GM18498 (cell line): Measurements from ENCODE around the gene MBD1.
A peak's percentile ranks its signal among the peaks of the same experiment; 100 is the strongest.
"Not testable (repeated sequence)": the region's sequence is repeated elsewhere in the genome, so short reads cannot be mapped to it uniquely, and the experiment has no call there.

ENCODE experiments used
- ATAC-seq: cut with Tn5 transposase; IDR thresholded peaks from one replicate; pipeline ENCODE4 v1.9.1; 2021; ENCODE audit warnings: mild to moderate bottlenecking, moderate library complexity; ENCODE audit not compliant: unreplicated experiment

The MBD1 gene

GRCh38 chr18:50281295-50281971 lies at the start of gene MBD1:
Gene MBD1, minus strand, starts transcription at chr18:50281523. Its CDS starts 1,531 bp downstream, at chr18:50279992.
- peak; percentile 89 for ATAC-seq

DNA sequence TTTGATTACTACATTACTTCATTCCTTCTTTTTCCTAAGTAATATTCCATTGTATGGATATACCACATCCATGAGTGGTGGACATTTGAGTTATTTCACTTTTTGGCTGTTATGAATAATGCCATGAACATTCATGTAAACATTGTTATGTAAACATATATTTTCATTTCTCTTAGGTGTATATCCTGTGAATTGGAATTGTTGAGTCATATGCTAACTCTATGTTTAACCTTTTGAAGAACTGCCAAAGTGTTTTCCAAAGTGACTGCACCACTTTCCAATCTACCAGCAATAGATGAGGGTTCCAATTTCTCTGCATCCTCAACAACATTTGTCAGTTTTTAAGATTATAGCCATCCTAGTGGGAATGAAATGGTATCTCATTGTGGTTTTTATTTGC lies 48.9 kb upstream of the MBD1 start:
- no peak for ATAC-seq

- no peak for ATAC-seq
These were observed 46.7 kb upstream of the MBD1 start for GRCh38 chr18:50327983-50328382.

DNA sequence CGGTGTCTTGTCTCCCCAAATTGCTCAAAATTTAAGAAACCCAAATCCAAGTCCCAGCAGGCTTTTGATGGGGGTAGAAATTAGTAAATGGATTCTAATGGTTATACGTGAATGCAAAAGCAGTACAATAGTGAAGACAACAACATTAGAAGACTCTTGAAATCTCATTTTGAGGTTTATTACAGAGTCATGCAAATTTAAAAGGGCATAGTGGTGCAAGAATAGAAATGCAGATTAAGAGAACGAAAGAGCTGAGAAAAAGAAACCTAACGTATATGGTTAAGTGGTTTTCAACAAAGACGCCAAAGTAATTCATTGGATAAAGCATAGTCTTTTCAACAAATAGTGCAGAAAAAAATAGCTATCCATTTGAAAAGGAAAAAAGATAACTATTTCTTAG lies 39.4 kb upstream of the MBD1 start:
- ATAC-seq, result peak; percentile 68

- peak; percentile 79 for ATAC-seq
These were observed 34.0 kb upstream of the MBD1 start for GRCh38 chr18:50315100-50315871.

GRCh38 chr18:50313873-50314460 lies 32.6 kb upstream of the MBD1 start:
- ATAC-seq, result no peak

- ATAC-seq, result peak; percentile 25
These were observed 31.8 kb upstream of the MBD1 start for GRCh38 chr18:50313031-50313607.

- peak; percentile 73 for ATAC-seq
These were observed 31.1 kb upstream of the MBD1 start for GRCh38 chr18:50312296-50313030.

DNA sequence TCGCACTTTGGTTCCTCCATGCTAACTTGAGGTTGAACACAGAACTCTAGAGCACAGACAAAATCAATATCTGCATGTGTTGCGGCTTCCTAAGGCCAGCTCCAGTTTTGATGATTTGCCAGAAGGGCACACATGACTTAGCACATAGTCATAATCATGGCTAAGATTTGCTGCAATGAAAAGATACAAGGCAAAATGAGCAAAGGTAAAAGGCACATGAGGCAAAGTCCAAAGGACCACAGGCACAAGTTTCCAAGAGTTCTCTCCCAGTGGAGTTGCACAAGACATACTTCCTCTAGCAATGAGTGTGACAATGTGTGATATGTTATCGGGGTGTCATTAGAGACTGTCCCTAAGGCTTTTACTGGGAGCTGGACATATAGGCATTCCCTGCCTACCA lies 30.3 kb upstream of the MBD1 start:
- no peak for ATAC-seq

GRCh38 chr18:50310080-50310479 lies 28.8 kb upstream of the MBD1 start:
- ATAC-seq, result no peak

DNA sequence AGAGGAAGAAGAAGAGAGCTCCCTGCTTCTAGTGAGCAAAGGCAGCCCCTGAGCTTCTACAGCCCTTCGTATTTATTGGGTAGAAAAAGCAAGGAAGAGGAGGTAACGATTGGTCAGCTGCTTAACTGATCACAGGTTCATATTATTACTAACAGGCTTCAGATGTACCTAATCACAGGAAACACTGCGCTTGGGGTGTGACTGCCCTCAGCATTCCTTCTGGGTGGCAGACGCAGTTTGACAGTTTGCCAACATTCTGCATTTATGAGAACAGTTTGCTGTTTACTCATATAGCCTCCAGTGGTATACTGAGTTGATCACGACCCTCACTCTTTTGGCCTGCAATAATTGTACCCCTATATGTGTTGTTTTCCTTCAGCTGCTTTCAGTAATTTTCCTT lies 27.5 kb upstream of the MBD1 start:
- ATAC-seq, result not testable (repeated sequence)

- ATAC-seq, result peak; percentile 96
These were observed 26.6 kb upstream of the MBD1 start for GRCh38 chr18:50307738-50308470.

- no peak for ATAC-seq
These were observed 26.0 kb upstream of the MBD1 start for GRCh38 chr18:50307400-50307737.

DNA sequence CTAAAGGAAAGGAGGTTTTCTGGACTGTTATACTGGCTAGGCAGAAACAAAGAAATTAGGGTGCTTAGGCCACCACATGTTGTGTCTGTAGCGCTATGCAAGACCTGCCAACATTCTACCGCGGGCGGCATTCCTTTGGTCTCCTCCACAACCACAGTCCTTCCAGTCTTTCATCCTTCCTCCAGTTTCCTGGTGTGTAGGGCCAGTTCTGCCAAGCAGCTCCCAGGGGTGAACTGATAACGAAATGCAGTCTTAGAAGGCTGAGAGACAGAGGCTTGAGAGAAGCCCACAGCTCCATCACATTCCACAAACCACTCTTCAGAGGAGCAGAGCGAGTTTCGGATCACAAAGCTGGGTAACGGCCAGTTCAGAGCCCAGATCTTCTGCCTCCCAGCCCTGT lies 25.6 kb upstream of the MBD1 start:
- no peak for ATAC-seq

DNA sequence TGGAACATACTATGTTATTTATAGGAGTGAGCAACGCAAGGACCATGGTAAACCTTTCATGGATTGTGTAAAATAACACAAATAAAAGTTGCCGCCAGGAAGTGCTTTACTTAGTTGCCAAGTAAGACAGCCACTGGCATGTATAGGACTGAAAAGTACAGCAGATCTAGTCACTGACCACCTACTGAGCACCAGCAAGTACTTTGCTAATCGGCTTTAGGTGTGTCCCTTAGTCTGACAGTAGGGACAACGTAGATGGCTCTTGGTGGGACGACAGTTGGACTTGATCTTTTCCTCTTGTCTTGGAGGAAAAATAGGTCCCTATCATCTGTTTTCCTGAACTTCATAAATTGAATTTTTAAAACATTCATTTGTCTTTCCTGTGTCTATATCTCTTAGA lies 19.8 kb upstream of the MBD1 start:
- no peak for ATAC-seq

DNA sequence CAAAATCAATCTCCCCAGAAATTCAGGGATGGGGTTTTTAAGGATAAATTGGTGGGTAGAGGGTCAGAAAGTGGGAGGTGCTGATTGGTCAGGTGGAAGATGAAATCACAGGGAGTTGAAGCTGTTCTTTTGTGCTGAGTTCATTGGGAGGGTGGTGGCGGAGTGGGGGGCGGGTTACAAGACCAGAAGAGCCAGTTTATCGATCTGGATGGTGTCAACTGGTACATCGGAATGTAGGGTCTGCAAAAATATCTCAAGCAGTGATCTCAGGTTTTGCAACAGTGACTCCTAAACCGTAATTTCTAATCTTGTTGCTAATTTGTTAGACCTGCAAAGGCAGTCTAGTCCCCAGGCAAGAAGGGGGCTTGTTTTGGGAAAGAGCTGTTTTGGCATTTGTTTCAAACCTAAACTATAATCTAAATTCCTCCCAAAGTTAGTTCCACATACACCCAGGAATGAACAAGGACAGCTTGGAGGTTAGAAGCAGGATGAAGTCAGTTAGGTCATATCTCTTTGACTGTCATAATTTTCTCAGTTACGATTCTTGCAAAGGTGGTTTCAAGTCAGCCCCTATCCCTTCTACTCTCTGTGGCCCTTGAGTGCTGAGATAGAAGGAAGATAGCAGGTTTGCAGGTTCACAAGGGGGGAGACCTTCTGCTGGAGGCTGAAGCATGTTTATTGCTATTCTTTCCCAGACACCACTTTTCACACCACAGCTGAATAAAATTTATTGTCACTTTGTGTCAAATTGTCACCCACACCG lies 18.5 kb upstream of the MBD1 start:
- ATAC-seq, result no peak

DNA sequence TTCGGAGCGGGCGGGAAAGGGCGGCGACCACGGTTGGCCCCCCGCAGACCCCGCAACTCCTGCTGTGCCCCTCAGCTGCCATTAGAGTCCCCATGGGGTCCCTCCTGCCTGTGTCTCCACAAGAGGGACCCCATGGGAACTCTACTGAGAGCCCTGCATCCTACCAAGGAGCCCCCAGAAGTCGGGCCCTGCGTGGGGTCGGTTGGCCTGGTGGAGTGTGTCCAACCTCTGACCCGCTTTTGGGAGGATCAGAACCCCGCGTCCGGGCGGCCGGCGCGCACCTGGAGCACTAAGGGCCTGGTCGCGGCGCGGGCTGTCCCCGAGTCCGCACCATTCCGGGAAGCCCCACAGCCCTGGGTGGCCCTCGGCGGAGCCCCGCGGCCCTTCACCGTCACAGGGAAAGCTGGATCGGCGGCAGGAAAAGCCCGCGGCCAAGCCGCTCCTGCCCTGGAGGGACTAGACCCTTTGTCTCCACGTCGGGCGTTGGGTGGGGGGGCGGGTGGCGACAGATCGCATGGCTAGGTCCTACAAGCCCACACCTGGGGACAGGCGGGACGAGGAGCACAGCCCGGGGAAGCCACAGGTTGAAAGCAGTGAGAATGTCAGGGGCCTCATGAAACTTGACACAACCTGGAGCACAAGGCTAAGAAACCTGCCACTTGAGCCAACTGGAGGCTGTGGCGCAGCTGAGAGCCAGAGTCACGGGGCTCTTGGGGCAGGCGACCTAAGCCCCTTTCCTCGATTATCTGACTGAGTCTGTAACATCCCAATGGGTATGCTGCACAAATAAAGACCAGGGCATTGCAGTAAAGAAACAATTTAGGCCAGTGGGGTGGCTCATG lies 17.3 kb upstream of the MBD1 start:
- ATAC-seq, result no peak

DNA sequence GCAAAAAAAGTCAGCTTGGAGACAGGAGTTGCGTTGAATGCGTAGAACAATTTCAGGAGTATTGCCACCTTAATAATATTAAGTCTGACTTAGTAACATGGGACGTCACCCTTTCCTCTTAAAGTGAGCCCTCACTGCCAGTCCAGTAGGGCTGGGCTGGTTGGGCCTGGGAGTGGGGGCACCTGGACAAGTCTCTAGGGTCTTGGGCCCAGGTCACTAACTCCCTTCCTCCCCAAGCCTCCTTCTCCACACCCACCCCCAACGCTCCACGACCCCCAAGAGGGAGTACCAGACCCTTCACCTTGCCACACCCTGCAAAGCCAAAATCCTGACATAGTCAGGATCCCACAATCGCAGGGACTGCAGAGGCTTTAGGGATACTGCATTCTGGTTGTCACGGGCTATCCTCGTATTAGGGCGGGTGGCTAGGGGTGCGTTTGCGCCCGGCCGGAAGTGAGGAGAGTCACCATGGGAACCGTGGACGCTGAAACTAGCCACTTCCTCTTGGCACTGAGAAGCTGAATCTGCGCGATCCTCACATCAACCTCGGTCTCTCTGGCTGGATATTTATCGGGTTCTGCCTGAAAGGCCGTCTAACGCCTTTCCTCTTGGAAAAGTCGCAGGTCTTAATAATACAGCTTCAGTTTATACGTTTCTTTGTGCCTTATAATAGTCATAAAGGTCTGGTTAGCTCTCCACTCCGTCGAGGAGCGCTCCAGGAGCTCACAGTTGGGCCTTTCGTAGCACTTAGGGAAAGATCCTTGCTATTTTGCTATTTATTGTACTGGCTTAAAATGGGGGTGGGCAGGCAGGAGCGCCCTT lies 16.5 kb upstream of the MBD1 start:
- peak; percentile 100 for ATAC-seq
